ENCODE measurements around the gene HTD2.

- TF ChIP-seq, protein P1, sequence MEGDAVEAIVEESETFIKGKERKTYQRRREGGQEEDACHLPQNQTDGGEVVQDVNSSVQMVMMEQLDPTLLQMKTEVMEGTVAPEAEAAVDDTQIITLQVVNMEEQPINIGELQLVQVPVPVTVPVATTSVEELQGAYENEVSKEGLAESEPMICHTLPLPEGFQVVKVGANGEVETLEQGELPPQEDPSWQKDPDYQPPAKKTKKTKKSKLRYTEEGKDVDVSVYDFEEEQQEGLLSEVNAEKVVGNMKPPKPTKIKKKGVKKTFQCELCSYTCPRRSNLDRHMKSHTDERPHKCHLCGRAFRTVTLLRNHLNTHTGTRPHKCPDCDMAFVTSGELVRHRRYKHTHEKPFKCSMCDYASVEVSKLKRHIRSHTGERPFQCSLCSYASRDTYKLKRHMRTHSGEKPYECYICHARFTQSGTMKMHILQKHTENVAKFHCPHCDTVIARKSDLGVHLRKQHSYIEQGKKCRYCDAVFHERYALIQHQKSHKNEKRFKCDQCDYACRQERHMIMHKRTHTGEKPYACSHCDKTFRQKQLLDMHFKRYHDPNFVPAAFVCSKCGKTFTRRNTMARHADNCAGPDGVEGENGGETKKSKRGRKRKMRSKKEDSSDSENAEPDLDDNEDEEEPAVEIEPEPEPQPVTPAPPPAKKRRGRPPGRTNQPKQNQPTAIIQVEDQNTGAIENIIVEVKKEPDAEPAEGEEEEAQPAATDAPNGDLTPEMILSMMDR (IDR thresholded peaks at IDR 0.05) = no peak
- no peak for TF ChIP-seq POLR2A (IDR thresholded peaks at IDR 0.05)
Measured at GRCh38 chr3:58358808-58359207, 52.5 kb downstream of the HTD2 start.
